Ascending aorta (tissue), 2 donors: ENCODE measurements around the gene VPS35L. TPM values are rescaled to one million over a fixed set of nuclear protein-coding genes. Genes with fewer than 3 reads are reported as not detected.

Experiments used
- DNase-seq, 2 donors: peaks; one replicate each; pipeline ENCODE4 v3.0.0-alpha.2; 2019; ENCODE audit warnings: low spot score in 2 of 2
- H3K27ac ChIP-seq, 2 donors: fragments of 200-600 bp; sonication (generic); one replicate each; pipeline ENCODE4 v1.5.1; 2016 to 2017; ENCODE audit warnings: mild to moderate bottlenecking in 1 of 2
- H3K27me3 ChIP-seq: fragments of 200-600 bp; sonication (generic); one replicate; pipeline ENCODE4 v1.5.1; 2017
- H3K36me3 ChIP-seq, 2 donors: fragments of 200-600 bp; sonication (generic); one replicate each; pipeline ENCODE4 v1.5.1; 2016
- H3K4me1 ChIP-seq, 2 donors: fragments of 200-600 bp; sonication (generic); one replicate each; pipeline ENCODE4 v1.5.1; 2016 to 2017; ENCODE audit warnings: mild to moderate bottlenecking in 1 of 2
- H3K4me3 ChIP-seq, 2 donors: fragments of 200-600 bp; sonication (generic); one replicate each; pipeline ENCODE4 v1.5.1; 2016 to 2017; ENCODE audit warnings: mild to moderate bottlenecking in 1 of 2
- H3K9me3 ChIP-seq, 2 donors: fragments of 200-600 bp; sonication (generic); one replicate each; pipeline ENCODE4 v1.5.1; 2016
- CTCF ChIP-seq, 3 experiments: fragments of 200-600 bp in 2 of 3; fragments of 450-650 bp in 1 of 3; sonication (generic) in 2 of 3; IDR thresholded peaks; one replicate each; pipeline ENCODE4 v1.5.1; 2016 to 2019; ENCODE audit warnings: antibody characterized with exemption in 3 of 3, mild to moderate bottlenecking in 1 of 3, moderate library complexity in 1 of 3
- intact Hi-C: fragments of 100-400 bp; cut with DNase I; formaldehyde crosslinking; loops from one replicate; pipeline ENCODE4 v1.15.1; 2023
- total RNA-seq: library from RNA; depleted of rRNA; stranded (reverse); fragments of >200 nt; gene quantifications from one replicate; pipeline ENCODE4 v1.1.0, GENCODE V29; 2016

Gene VPS35L
- total RNA-seq, 1 donor from 2014 or later: 44.4 TPM

GRCh38 chr16:19745286-19746010, 189.9 kb downstream of the VPS35L start:
- Histone ChIP-seq H3K4me3 (no peak overlapping the region), H3K4me1 (no peaks in the 10 kb centered on the region), H3K27ac (no peak overlapping the region), H3K27me3 (no peaks in the 10 kb centered on the region), H3K36me3 (no peaks in the 10 kb centered on the region), H3K9me3 (no peaks in the 10 kb centered on the region)
- TF ChIP-seq CTCF (IDR thresholded peaks at IDR 0.05): no peak
- intact Hi-C loops: no loop called here
- peak in 1 of 2 donors; percentile 44 for DNase-seq

GRCh38 chr16:19746561-19746960, 191.1 kb downstream of the VPS35L start:
- Histone ChIP-seq H3K4me3 (no peak overlapping the region), H3K27ac (no peak overlapping the region), H3K36me3 (no peaks in the 10 kb centered on the region), H3K9me3 (no peaks in the 10 kb centered on the region), H3K4me1 (no peaks in the 10 kb centered on the region), H3K27me3 (no peaks in the 10 kb centered on the region)
- no peak for TF ChIP-seq CTCF (IDR thresholded peaks at IDR 0.05)
- DNase-seq: peak in 1 of 2 donors; percentile 53
- intact Hi-C loops: no loop called here

GRCh38 chr16:19748389-19749168, 193.1 kb downstream of the VPS35L start:
- Histone ChIP-seq H3K4me1 (peaks cover 0 to 5% of the 10 kb centered on the region in 2 donors), H3K4me3 (no peak overlapping the region), H3K9me3 (no peaks in the 10 kb centered on the region), H3K36me3 (no peaks in the 10 kb centered on the region), H3K27ac (no peak overlapping the region), H3K27me3 (no peaks in the 10 kb centered on the region)
- no peak for DNase-seq
- intact Hi-C loops: no loop called here
- TF ChIP-seq CTCF (IDR thresholded peaks at IDR 0.05): no peak

GRCh38 chr16:19749571-19750080, 194.1 kb downstream of the VPS35L start:
- no peak for DNase-seq
- no peaks in the 10 kb centered on the region for H3K36me3 ChIP-seq
- peaks cover 0 to 9% of the 10 kb centered on the region in 2 donors for H3K4me1 ChIP-seq
- H3K9me3 ChIP-seq: no peaks in the 10 kb centered on the region
- intact Hi-C loops: no loop called here
- H3K27ac ChIP-seq: no peak overlapping the region
- no peak overlapping the region for H3K4me3 ChIP-seq
- no peak for TF ChIP-seq CTCF (IDR thresholded peaks at IDR 0.05)
- H3K27me3 ChIP-seq: no peaks in the 10 kb centered on the region

Other genes with a start within 250 kb of the VPS35L start
- gene TMC5, start 137.8 kb upstream of the VPS35L start, total RNA-seq: not detected
- 27.4 TPM for gene GDE1, start 33.6 kb upstream of the VPS35L start, total RNA-seq
- 6.1 TPM for gene CCP110, start 31.8 kb upstream of the VPS35L start, total RNA-seq
- 2.4 TPM for gene KNOP1, start 162.5 kb downstream of the VPS35L start, total RNA-seq
- gene IQCK, start 162.6 kb downstream of the VPS35L start, total RNA-seq: not detected